Mucosa of gallbladder (tissue), 1 donor: ENCODE data around the gene HOXD12. TPM values are rescaled to one million over a fixed set of nuclear protein-coding genes. Genes with fewer than 3 reads are reported as not detected.
A peak's percentile ranks its signal among the peaks of the same experiment; 100 is the strongest.

Source experiments
- DNase-seq: peaks from one replicate; pipeline ENCODE4 v3.0.0-alpha.2; 2020; ENCODE audit warnings: low spot score
- total RNA-seq: library from RNA; stranded (reverse); gene quantifications from one replicate; pipeline ENCODE4 v1.2.1, GENCODE V29; 2021
- donor health status: DM: no; HTN: no; CAD: no.

Gene HOXD12
- total RNA-seq, 1 donor from 2014 or later = not detected

- DNase-seq = no peak
Observed at GRCh38 chr2:176130957-176131847, 31.6 kb downstream of the HOXD12 start.

GRCh38 chr2:176131848-176132158, 32.2 kb downstream of the HOXD12 start:
- no peak for DNase-seq

GRCh38 chr2:176132205-176133171, 32.9 kb downstream of the HOXD12 start:
- no peak for DNase-seq

- no peak for DNase-seq
Observed at GRCh38 chr2:176133389-176133788, 33.8 kb downstream of the HOXD12 start.

GRCh38 chr2:176134035-176134434, 34.4 kb downstream of the HOXD12 start:
- no peak for DNase-seq

- no peak for DNase-seq
Observed at GRCh38 chr2:176135035-176135440, 35.4 kb downstream of the HOXD12 start.

- no peak for DNase-seq
Observed at GRCh38 chr2:176136374-176137251, 37.0 kb downstream of the HOXD12 start.

- no peak for DNase-seq
Observed at GRCh38 chr2:176137252-176137580, 37.6 kb downstream of the HOXD12 start.

GRCh38 chr2:176137906-176138305, 38.3 kb downstream of the HOXD12 start:
- no peak for DNase-seq

- DNase-seq = no peak
Observed at GRCh38 chr2:176138526-176138922, 38.9 kb downstream of the HOXD12 start.

GRCh38 chr2:176138923-176139660, 39.5 kb downstream of the HOXD12 start:
- no peak for DNase-seq

- no peak for DNase-seq
Observed at GRCh38 chr2:176139661-176140512, 40.3 kb downstream of the HOXD12 start.

- DNase-seq = peak; percentile 21
Observed at GRCh38 chr2:176140513-176141317, 41.1 kb downstream of the HOXD12 start.

GRCh38 chr2:176142281-176142680, 42.7 kb downstream of the HOXD12 start:
- no peak for DNase-seq

GRCh38 chr2:176145085-176145969, 45.7 kb downstream of the HOXD12 start:
- no peak for DNase-seq

GRCh38 chr2:176146101-176146500, 46.5 kb downstream of the HOXD12 start:
- no peak for DNase-seq

GRCh38 chr2:176146645-176147044, 47.0 kb downstream of the HOXD12 start:
- DNase-seq = no peak

GRCh38 chr2:176147210-176147799, 47.7 kb downstream of the HOXD12 start:
- DNase-seq = no peak
